Iris pigment epithelial cell (primary cell): ENCODE results near the gene MYCN.
A peak's percentile ranks its signal among the peaks of the same experiment; 100 is the strongest.
"Not testable (repeated sequence)": the region's sequence is repeated elsewhere in the genome, so short reads cannot be mapped to it uniquely, and the experiment has no call there.

ENCODE experiments used
- DNase-seq: peaks from one replicate; pipeline ENCODE4 v3.0.0-alpha.2; 2011; ENCODE audit warnings: low read depth

Gene MYCN

GRCh38 chr2:15943378-15944280 is 3.3 kb downstream of the MYCN start:
- DNase-seq = peak; percentile 3

GRCh38 chr2:15944325-15945017 is 4.1 kb downstream of the MYCN start:
- DNase-seq = no peak

GRCh38 chr2:15945909-15946705 is 5.8 kb downstream of the MYCN start:
- DNase-seq = no peak

- DNase-seq = no peak
These were observed 6.6 kb downstream of the MYCN start for GRCh38 chr2:15946983-15947382.

GRCh38 chr2:15947431-15947830 is 7.1 kb downstream of the MYCN start:
- DNase-seq = no peak

GRCh38 chr2:15948704-15948957 is 8.3 kb downstream of the MYCN start:
- no peak for DNase-seq

GRCh38 chr2:15949126-15949525 is 8.8 kb downstream of the MYCN start:
- DNase-seq = no peak

- DNase-seq = no peak
These were observed 9.2 kb downstream of the MYCN start for GRCh38 chr2:15949551-15949950.

- DNase-seq = no peak
These were observed 10.0 kb downstream of the MYCN start for GRCh38 chr2:15950088-15950952.

GRCh38 chr2:15951936-15952335 is 11.6 kb downstream of the MYCN start:
- not testable (repeated sequence) for DNase-seq

- DNase-seq = no peak
These were observed 12.2 kb downstream of the MYCN start for GRCh38 chr2:15952451-15953146.

GRCh38 chr2:15953147-15953630 is 12.8 kb downstream of the MYCN start:
- no peak for DNase-seq

- no peak for DNase-seq
These were observed 13.7 kb downstream of the MYCN start for GRCh38 chr2:15953891-15954680.

- DNase-seq = no peak
These were observed 14.4 kb downstream of the MYCN start for GRCh38 chr2:15954761-15955160.

GRCh38 chr2:15955232-15955988 is 15.1 kb downstream of the MYCN start:
- DNase-seq = no peak

GRCh38 chr2:15956230-15956629 is 15.9 kb downstream of the MYCN start:
- no peak for DNase-seq

GRCh38 chr2:15956751-15957736 is 16.7 kb downstream of the MYCN start:
- DNase-seq = no peak
